GM12872 (cell line): ENCODE data around the gene BIRC5.

Experiments used
- CTCF ChIP-seq: IDR thresholded peaks from 3 replicates; pipeline ENCODE4 v1.5.1; 2011; ENCODE audit warnings: low read depth, mild to moderate bottlenecking, low read length, moderate library complexity; ENCODE audit not compliant: insufficient read depth

Gene BIRC5

GRCh38 chr17:78267253-78268073 lies 53.4 kb downstream of the BIRC5 start:
- no peak for TF ChIP-seq CTCF

GRCh38 chr17:78268191-78268874 lies 54.3 kb downstream of the BIRC5 start:
- no peak for TF ChIP-seq CTCF

- TF ChIP-seq CTCF, result no peak
These were observed 55.2 kb downstream of the BIRC5 start for GRCh38 chr17:78268951-78269905.

- no peak for TF ChIP-seq CTCF
These were observed 55.9 kb downstream of the BIRC5 start for GRCh38 chr17:78269955-78270381.

GRCh38 chr17:78271419-78272170 lies 57.5 kb downstream of the BIRC5 start:
- TF ChIP-seq CTCF, result no peak

GRCh38 chr17:78272181-78272913 lies 58.3 kb downstream of the BIRC5 start:
- TF ChIP-seq CTCF, result no peak
